ENCODE results near the gene ANKMY1. TPM values are rescaled to one million over a fixed set of nuclear protein-coding genes. Genes with fewer than 3 reads are reported as not detected.

ANKMY1 gene
- total and polyA plus RNA-seq, 2 of the 13 experiments (the other 11 are each of a cell fraction or from before 2014, with no cell fraction given): 11.7 to 18.8 TPM

DNA sequence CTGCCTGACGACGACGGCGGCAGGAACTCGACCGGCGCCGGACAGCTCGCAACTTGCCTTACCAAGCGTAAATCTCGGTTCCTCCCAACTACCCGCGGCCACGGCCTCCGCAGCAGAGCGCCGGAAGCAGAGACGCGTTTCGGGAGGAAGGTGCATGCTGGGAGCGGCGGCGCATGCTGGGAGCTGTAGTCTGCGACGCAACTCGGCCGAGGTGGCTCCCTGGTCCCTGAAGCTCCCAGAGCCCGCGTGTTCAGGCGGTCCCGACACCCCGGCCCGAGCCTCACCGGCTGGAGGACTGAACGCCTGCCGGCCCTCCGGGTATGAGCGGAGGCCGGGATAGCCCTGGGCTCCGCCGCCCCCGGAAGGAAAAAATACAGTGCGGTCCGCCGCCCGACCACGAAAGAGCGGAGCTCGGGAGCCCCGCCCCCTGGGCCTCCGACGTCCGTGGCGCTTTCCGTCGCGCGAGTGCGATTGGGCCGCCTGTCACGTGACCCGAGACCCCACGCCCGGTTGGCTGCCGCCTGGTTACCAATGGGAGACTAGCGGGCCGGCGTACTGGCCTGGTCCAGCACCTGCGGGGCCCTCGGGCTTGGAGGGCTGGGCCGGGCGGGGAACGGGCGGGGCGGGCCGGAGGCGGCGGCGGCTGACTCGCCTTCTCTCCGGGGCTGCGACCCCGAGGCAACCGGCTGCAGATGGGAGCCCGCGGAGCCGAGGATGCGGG is 28.6 kb upstream of the ANKMY1 start, which contains the start of gene CAPN10 (continued):
- 0 out of 2 replicates have a peak, but pooled peaks have one; percentile 3 for TF ChIP-seq ATF5 (CRISPR knock-in tag; IDR thresholded peaks at IDR 0.05; ENCODE audit: low read depth)
- TF ChIP-seq GATAD1 (CRISPR knock-in tag; IDR thresholded peaks at IDR 0.05): peak; percentile 99
- no peak for TF ChIP-seq CHD4 (IDR thresholded peaks at IDR 0.05; ENCODE audit: borderline replicate concordance, low read length)
- TF ChIP-seq MTERF4 (CRISPR knock-in tag; IDR thresholded peaks at IDR 0.05): peak; percentile 56; the same call in 1 of the 2 replicates
- TF ChIP-seq ZNF232 (CRISPR knock-in tag; IDR thresholded peaks at IDR 0.05; ENCODE audit: borderline replicate concordance): no peak
- no peak for TF ChIP-seq NONO (IDR thresholded peaks at IDR 0.05)
- peak; percentile 98 for TF ChIP-seq NONO (CRISPR knock-in tag; conservative IDR thresholded peaks at IDR 0.05)
- TF ChIP-seq ZNF557 (CRISPR knock-in tag; IDR thresholded peaks at IDR 0.05): no peak; the same call in 1 of the 2 replicates
- peak; percentile 11; the same call in 1 of the 2 replicates for TF ChIP-seq CCDC6 (CRISPR knock-in tag; IDR thresholded peaks at IDR 0.05)
- 0 out of 2 replicates have a peak, but pooled peaks have one; percentile 80 for TF ChIP-seq BRD4 (CRISPR knock-in tag; IDR thresholded peaks at IDR 0.05)
- 0 out of 2 replicates have a peak, but pooled peaks have one; percentile 24 for TF ChIP-seq THAP7 (CRISPR knock-in tag; IDR thresholded peaks at IDR 0.05)
- TF ChIP-seq RAD21 (CRISPR knock-in tag; IDR thresholded peaks at IDR 0.05): no peak; the same call in none of the 2 replicates
- TF ChIP-seq ZNF501 (CRISPR knock-in tag; IDR thresholded peaks at IDR 0.05): peak; percentile 97
- TF ChIP-seq MEIS1 (CRISPR knock-in tag; IDR thresholded peaks at IDR 0.05; ENCODE audit: borderline replicate concordance): 0 out of 2 replicates have a peak, but pooled peaks have one; percentile 58
- TF ChIP-seq EP300 (IDR thresholded peaks at IDR 0.05; ENCODE audit: low read depth in 2 of 2, low read length in 2 of 2): peak; percentile 31 to 53; a peak in 1 of 4 replicates
- no peak for TF ChIP-seq EP300 (CRISPR knock-in tag; IDR thresholded peaks at IDR 0.05; ENCODE audit: borderline replicate concordance)
- no peak for TF ChIP-seq ZNF570 (CRISPR knock-in tag; IDR thresholded peaks at IDR 0.05; ENCODE audit: borderline replicate concordance)
- peak; percentile 97 for TF ChIP-seq NR2C2 (CRISPR knock-in tag; IDR thresholded peaks at IDR 0.05; ENCODE audit: borderline replicate concordance)
- 0 out of 2 replicates have a peak, but pooled peaks have one; percentile 34 for TF ChIP-seq SMAD1 (CRISPR knock-in tag; IDR thresholded peaks at IDR 0.05; ENCODE audit: borderline replicate concordance, low read depth)
- no peak for TF ChIP-seq ZNF230 (CRISPR knock-in tag; IDR thresholded peaks at IDR 0.05)
- peak; percentile 90 for TF ChIP-seq TAF1 (CRISPR knock-in tag; IDR thresholded peaks at IDR 0.05)
- peak; percentile 24; the same call in 1 of the 2 replicates for TF ChIP-seq ZNF274 (CRISPR knock-in tag; IDR thresholded peaks at IDR 0.05)
- TF ChIP-seq, protein P1, sequence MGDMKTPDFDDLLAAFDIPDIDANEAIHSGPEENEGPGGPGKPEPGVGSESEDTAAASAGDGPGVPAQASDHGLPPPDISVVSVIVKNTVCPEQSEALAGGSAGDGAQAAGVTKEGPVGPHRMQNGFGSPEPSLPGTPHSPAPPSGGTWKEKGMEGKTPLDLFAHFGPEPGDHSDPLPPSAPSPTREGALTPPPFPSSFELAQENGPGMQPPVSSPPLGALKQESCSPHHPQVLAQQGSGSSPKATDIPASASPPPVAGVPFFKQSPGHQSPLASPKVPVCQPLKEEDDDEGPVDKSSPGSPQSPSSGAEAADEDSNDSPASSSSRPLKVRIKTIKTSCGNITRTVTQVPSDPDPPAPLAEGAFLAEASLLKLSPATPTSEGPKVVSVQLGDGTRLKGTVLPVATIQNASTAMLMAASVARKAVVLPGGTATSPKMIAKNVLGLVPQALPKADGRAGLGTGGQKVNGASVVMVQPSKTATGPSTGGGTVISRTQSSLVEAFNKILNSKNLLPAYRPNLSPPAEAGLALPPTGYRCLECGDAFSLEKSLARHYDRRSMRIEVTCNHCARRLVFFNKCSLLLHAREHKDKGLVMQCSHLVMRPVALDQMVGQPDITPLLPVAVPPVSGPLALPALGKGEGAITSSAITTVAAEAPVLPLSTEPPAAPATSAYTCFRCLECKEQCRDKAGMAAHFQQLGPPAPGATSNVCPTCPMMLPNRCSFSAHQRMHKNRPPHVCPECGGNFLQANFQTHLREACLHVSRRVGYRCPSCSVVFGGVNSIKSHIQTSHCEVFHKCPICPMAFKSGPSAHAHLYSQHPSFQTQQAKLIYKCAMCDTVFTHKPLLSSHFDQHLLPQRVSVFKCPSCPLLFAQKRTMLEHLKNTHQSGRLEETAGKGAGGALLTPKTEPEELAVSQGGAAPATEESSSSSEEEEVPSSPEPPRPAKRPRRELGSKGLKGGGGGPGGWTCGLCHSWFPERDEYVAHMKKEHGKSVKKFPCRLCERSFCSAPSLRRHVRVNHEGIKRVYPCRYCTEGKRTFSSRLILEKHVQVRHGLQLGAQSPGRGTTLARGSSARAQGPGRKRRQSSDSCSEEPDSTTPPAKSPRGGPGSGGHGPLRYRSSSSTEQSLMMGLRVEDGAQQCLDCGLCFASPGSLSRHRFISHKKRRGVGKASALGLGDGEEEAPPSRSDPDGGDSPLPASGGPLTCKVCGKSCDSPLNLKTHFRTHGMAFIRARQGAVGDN (CRISPR knock-in tag; IDR thresholded peaks at IDR 0.05): peak; percentile 86
- TF ChIP-seq ZNF777 (CRISPR knock-in tag; IDR thresholded peaks at IDR 0.05): 0 out of 2 replicates have a peak, but pooled peaks have one; percentile 47

All from HepG2 (cell line).